CD4-positive, alpha-beta T cell treated with Interleukin-21 for 1 hour (primary cell): ENCODE data around the gene EPHA10.

Experiments used
- DNase-seq: peaks from one replicate; pipeline ENCODE4 v3.0.0-alpha.2; 2020

EPHA10 gene

GRCh38 chr1:37670133-37670532, 94.8 kb downstream of the EPHA10 start:
- DNase-seq: no peak

DNA sequence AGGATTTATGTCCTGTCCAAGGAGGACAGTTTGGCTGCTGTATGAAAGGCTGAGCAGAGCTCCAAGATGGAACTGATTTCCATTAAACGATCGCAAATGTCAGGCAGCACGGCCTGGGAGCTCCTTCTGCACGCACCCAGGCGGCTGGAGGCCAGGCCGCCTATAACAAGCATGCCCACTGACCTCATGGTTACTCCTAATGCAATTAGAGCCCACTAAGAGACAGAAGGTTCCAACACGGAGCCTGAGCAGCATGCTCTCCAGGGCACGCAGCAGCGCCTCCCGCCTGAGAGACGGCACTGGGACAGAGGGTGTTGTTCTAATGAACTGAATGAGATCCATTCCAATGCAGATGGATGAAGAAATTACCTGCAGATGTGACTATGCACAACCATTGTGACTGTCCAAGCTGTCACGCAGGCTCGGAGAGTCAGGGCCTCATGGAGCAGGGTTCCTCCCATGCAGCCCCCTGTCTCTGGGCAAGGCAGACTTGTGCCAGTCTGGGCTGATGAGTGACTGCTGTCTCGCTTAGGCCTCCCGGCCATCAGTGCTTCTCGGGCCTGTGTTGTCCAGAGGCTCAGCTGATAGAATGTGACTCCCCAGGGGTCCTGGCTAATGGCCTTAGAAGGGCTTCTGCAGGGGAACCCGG, 97.8 kb downstream of the EPHA10 start:
- no peak for DNase-seq

DNA sequence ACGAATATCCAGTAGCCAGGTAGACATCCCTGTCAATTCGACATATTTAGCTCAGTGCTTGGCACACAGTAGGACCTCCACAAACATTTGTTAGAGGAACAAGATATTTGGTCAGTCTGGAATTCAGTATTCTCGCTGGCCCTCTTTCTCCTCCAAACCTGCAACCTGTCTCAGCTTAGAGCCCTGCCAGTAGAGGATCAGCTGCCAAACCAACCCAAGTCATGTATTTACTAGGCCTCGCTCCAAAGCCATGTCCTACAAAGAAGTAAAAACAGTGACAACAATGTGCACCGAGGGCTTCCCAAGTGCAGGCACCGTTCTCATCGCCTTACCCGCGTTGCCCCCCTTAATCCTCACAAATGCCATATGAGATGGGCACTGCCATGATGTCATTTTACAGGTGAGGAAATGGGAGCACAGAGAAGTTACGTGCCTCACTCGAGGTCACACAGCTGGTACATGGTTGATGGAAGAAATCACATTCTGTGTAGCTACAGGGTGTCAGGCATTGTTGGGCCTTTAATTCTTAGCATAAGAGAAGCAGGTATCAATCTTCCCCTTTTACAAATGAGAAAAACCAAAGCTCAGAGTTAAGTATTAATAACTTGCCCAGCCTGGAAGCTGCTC, 98.6 kb downstream of the EPHA10 start:
- no peak for DNase-seq
